Dedifferentiated amniotic fluid mesenchymal stem cell (primary cell): ENCODE data around the gene MDFI.

ENCODE experiments used
- DNase-seq: peaks from one replicate; pipeline ENCODE4 v3.0.0-alpha.2; 2016; ENCODE audit errors: extremely low spot score

Gene MDFI

DNA sequence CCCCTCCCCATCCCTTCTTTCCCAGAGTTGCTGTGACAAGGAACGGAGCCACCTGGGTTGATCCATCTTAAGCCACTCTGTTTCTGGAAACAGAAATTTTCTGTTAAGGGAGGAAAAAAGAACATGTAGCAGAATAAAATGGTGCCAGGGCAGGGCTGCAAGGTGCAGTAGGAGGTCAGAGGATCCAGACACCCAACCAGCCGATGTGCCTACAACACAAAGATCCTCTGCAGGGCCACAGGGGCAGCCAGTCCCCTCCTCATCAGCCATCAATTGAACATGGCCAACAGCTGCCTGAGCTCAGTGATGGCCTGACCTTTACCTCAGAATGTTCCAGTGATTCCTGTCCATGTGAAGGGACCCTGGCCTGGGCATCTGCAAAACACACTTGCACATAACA is 11.9 kb downstream of the MDFI start:
- no peak for DNase-seq

DNA sequence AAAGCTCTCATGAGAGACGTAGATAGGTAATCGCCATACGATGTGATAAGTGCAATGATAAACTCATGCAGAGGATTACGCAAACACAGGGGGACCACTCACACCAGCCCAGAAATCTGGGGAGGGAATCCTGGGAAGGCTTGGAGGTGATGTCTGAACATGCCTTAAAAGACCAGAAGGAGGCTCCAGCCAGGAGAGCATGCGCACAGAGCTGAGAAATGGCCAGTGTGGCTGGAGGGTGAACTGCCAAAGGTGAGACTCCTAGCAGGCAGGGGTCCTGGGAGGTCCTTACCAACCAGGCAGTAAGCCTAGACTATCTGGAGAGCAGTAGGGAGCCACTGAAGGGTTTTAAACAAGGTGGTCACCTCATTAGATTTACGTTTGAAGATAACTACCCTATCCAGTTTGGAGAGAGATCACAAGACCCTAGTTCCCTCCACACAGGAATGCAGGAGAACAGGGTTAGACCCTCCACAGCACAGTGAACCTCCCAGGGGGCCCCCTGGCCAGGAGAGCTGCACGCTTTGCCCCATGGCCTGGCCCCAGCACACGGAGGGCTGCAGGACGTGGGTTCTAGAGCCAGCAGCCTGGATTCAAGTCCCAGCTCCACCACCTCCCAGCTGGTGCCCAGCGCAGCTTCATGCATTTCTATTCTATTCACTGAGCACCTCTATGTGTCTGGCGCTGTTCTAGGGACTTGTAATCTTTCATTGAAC is 13.1 kb downstream of the MDFI start:
- no peak for DNase-seq

DNA sequence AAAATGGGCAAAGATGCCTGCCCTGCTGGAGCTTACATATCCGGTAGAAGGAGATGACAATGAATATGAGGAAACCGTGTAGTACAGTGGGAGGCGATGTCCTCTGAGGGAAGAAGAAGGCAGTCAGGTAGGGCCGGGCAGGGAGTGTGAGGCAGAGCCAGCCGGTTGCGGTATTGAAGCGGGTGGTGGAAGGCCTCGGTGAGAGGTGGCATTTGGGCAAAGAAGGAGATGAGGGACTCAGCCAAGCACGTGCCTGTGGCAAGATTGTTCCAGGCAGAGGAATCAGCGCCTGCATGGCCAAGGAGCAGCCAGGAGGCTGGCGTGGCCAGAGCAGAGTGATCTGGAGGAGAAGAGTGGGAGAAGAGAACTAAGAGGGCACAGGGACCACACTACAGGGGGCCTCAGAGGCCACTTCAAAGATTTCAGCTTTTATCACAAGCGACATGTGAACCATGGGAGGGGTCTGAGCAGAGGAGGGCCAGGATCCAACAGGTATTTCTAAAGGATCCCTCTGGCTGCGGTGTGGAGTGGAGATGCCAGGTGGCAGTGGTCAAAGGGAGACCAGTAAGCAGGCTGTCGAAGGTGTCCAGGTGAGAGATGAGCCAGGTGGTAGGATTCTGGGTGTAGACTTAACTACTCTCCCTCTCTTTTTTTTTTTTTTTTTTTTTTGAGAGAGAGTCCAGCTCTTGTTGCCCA is 13.8 kb downstream of the MDFI start:
- DNase-seq, result no peak

DNA sequence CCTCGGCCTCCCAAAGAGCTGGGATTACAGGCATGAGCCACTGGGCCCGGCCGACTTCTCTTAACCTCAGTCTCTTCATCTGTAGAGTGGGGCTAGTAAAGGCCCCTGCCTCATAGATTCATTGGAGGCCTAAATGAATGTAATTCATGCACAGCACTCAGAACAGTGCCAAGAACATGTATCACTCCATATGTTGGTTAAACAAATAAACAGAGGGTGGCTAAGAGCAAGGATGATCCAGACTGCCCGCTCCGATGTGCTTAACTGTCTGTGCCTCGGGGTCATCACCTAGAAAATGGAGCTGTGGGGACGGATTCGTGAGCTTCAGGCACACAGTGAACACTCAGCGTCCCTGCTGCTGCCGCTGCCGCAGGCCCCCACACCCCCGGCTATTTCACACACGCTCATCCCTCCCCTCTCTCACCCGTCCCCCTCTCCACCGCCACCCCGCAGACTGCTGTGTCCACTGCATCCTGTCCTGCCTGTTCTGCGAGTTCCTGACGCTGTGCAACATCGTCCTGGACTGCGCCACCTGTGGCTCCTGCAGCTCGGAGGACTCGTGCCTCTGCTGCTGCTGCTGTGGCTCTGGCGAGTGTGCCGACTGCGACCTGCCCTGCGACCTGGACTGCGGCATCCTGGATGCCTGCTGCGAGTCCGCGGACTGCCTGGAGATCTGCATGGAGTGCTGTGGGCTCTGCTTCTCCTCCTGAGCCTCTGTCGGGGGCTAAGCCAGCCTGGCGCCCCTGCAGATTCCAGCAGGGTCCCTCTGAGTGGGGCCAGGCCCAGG is 14.8 kb downstream of the MDFI start:
- DNase-seq, result no peak

DNA sequence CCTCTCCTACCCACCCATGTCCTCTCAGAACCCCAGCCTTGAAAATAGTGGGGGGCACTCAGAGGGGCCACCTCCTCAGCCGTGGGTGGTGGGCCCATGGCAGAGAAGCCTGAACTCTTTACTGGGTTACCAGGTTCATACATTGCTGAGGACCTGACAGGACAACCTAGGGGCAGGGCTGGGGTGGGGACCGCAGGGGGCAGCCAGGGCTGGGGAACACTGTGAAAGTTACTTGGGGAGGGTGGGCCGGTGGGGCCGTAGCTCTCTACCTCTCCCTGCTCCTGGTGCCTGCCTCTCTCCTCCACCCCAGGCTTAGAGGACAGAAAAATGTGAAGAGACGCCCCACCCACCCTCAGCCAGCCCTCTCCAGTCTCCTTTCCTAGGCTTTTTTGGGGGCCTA is 15.4 kb downstream of the MDFI start:
- DNase-seq, result no peak

DNA sequence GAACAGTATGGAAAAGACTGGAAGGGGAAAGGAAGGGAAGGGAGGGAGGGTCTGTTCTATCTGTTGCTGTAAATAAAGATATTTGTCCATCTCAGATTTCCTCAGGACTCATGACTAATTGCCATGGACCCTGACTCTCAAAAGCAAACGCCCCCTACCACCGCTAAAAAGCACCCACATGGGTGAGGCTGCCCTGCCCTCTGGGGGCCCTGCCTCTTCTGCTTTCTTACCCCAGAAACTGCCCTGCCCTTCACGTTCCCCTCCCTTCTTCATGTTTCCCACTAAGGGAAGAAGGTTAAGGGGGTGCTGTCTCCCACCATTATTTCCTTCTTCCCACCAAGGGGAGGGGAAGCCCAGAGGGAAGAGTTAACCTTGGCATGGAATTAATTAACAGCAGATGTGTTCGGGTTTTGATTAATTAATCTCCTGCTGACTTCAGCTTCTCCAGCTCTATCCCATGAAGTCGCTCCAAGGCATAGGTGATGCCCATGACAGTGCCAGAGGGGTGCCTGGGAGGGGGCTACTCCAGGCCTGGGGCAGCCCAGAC is 16.0 kb downstream of the MDFI start:
- no peak for DNase-seq

DNA sequence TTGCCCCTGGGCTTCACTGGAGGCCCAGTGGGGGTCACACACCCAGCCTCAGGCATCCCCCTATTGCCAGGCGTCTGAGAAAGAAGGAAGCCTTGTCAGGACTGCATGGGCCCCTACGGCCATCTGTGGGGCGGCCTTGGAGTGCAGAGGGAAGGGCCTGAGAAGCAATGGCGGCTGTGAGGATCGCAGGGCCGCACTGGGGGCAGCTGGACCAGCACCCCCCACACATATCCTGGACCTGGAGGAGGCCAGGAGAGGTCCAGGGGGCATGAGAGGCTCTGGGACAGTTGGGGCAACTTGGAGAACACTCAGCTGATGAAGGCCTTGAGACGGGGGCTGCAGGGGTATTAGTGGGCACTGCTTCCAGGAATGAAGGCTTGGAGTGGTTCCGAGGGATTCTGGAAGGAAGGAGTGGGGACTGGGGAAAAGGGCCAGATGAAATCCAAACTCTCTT is 16.5 kb downstream of the MDFI start:
- DNase-seq, result no peak

DNA sequence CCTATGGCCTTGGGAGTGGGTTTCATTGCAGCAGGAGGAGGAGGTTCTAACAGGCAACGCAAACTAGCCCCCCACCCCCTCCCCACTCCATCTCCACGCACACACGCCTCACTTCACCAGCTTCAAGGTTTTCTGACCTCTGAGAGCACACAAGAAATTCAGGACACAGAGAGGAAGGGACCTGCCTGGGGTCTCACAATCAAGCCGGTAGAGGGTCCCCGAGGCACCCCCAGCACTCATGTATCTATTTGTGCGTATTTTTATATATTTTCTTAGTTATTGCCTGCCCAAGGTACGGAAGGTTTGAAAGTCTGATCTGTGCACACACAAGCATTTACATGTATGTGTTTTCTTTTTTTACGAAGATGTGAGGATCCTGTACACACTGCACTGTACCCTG is 16.9 kb downstream of the MDFI start:
- DNase-seq, result no peak

DNA sequence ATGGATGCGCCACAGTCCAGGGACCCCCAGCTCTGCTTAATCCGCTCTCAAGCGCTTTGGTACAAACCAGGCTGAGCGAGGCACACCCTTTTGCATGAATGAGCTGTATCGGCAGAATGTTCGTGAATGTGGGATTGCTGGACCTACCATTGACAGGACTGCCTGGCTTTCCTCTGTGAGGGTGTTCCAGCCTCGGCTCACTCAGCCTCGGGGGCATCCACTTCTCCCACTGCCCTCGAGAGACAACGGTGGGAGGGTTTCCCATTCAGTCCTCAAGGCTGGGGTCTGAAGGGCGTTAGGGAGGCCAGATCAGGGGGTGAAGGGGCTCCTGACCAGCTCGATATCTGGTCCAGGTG is 17.4 kb downstream of the MDFI start:
- DNase-seq, result no peak

DNA sequence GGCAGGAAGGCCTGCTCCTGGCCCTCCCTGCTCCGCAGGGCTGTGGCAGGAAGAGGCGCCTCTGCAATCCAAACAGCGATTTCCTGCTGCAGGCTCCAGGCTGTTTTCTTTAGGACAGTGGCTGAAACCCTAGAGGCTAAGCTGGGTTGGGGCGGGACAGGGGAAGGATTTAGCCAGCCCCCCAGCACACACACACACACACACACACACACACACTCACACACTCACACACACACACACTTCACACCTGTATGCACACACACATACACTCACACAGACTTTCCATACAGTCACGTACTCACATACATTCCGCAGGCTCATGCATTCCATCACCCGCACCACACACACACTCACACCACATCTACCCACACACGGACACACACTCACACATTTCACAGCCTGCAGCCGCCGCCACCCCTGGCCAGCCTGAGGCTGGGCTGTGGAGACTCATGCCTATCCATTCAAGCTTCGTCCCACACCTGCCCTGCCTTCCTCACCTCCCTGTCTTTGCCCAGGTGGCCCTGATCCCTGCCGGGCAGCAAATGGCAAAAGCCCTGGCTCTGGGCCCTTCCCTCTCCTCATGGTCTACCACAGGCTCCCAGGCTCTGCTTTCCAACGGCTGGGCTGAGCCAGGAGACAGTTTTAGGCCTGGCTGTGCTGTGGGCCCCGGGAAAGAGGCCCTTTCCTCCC is 17.9 kb downstream of the MDFI start:
- DNase-seq, result no peak

DNA sequence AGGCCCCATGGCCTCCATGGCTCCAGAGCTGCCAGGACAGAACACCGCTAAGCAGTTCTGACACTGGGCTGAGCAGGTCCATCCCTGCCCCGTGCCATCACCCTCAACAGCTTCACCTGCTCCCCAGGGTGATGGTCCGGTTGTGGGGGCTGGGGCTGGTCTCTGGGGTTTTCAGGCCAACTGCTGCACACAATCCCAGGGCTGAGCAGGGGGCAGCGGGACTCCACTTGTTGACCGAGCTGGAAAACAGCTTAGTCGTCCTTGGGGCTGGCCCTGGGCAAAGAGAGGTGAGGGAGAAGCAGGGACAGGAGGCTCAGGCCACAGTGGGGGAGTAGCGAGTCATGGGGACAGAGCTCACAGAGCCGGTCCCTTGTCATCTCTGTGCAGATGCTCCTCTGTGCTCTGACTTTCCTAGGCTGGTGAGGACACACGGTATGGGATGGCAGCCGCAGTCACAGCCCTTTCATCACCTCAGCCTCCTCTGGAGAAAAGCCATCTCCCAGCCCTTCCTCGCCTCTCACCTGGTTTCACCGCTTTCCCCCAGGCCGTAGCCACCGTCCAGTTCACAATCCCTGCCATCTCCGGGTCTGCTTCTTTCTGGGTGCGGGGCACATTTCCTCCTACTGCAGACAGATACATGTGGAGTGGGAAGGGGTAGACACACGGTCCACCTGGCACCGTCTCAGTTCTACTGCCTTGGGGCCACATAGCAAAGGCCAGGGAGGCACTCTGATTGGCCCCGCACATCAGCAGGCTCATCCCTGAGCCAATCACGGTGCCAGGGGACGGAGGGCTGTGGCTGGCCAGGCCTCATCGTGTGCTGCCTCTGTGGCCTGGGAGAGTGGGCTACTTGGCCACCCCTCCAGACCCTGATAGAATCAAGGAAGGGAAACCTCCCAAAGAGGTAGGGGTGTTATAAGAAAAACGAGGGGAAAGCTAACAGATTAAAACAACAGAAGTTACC is 19.1 kb downstream of the MDFI start:
- no peak for DNase-seq

DNA sequence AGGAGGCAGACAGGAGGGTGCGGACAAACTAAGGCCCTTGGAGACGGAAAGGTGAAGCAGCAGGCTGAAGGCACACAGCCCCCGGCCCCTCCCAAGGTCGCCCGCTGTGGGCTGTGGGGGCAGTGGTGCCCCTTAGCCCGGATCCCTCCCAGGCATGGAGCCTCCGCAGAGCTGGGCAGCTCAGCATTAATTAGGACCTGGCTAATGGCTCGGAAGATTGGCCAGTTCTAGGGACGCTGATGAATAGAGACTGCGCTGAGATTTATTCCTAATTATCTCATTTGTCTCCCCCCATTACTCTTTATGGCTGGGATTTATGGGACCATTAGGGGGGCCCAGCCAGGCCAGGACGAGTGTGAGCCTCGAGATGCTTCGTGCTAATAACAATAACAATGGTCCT is 20.4 kb downstream of the MDFI start:
- DNase-seq, result no peak

DNA sequence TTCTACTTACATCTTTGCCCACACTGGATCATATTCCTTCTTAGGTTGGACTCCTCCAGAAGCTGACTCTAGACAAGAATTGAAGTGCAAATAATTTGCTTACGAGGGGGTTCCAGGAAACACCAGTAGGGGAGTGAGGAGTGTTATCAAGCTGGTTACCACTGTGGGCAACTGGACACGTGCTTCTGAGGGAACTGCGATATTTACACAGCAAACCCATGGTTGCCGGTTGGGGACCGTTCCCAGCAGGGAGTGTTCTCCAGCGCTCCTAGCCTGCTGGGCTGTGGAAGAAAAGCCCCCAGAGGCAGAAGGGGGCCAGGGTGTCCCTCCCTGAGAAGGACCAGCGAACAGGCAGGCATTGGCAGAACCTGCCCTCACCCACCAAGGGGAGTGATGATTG is 21.7 kb downstream of the MDFI start:
- DNase-seq, result no peak

DNA sequence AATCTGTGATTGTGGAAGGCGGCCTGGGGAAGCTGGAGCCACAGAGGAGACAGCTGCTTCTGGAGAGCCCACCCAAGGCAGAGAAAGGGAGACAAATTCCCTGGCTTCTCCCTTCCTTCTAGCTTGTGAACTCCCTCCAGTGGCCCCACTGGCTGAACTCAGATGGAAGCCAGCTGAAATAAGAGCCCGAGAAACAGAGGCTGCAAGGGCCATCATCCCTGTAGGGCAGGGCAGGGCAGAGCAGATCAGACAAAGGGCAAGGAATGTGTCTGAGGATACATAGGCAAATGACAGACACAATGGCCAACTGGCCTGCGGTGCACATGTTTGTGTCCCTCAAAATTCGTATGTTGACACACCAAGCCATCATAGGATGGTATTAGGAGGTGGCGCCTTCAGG is 25.3 kb downstream of the MDFI start:
- no peak for DNase-seq

DNA sequence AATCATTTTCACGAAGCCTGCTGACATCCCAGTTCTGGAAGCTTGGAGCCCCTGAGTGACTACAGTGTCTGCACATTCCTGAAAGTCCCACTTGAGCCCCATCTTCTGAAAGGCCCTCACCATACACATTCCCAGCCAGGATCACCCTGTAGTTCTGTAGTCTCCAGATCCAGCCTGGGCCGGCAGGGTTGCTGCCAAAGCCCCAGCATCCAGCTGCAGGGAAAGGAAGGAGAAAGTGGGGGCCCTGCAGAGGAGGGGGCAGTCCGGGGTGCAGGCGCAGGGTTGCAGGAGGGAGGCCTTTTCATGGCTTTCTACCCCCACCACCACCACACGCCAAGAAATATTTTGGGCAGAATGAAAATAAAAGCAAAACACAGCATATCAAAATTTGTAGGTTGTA is 26.0 kb downstream of the MDFI start:
- no peak for DNase-seq

DNA sequence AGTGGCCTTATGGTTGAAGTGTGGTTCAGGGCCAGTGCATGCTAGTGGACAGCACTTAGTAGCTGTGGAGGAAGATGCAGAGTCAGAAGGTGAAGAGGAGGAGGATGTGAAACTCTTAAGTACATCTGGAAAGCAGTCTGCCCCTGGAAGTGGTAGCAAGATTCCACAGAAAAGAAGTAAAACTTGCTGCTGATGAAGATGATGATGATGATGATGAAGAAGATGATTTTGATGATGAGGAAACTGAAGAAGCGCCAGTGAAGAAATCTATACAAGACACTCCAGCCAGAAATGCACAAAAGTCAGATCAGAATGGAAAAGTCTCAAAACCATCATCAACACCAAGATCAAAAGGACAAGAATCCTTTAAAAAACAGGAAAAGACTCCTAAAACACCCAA is 28.9 kb downstream of the MDFI start:
- DNase-seq, result no peak

DNA sequence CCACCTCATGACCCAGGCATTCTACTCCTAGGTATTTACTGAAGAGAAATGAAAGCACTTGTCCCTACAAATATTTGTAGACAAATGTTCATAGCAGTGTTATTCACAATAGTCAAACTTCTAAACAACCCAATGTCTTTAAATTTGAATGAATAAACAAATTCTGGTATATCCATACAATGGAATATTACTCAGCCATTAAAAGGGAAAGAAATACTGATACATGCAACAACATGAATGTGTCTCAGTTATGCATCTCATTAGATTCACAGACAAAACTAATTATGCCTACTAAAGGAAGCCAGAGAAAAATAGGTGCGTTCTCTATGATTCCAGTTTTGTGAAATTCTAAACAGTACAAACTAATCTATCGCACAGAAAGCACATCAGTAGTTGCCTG is 30.7 kb downstream of the MDFI start:
- DNase-seq, result no peak

DNA sequence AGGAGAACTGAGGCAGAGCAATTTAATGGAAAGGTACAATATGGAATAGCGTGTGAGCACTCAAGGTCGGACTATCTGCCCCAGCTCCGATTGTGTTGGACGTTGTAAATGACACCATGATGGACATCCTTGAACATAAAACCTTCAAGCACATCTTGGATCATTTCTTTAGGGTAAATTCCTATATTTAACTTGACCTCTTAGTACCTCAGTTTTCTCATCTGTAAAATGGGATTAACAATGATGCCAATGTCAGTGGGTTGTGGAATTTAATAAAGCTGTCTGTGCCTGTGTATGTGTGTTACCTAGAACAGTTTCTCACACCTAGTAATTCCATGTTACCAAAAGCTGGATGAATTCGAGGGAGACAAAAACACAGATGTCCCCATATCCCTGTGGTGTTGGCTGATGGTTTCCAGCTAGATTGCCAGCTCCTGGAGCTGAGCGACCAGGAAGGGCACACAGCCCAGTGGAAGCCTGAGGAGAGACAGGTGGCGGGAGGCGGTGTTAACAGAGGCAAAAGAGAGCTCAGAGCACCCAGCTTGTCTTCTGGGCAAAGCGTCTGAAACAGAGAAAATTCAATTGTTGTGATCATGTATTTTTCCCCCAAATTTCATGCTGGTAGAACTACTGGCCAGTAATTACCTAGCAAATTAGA is 32.6 kb downstream of the MDFI start:
- DNase-seq, result no peak

DNA sequence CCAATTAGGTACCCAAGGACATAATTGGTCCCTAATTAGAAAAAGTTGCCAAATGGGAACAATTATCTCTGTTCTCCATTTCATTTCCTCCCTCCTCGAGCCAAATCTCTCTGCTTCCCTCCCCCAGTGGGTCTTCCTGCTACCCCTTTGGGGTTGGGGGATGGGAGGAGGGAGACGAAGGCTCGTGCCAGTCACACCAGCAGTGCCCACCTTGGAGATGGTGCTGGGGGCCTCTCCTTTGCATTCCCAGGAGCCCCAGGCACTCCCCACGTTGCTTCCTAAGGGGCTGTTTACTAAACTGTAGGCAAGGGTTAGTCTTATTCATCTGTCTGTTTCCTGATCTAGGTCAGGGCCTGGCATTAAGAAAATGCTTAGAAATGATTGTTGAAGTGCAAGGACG is 33.1 kb downstream of the MDFI start:
- DNase-seq, result no peak

DNA sequence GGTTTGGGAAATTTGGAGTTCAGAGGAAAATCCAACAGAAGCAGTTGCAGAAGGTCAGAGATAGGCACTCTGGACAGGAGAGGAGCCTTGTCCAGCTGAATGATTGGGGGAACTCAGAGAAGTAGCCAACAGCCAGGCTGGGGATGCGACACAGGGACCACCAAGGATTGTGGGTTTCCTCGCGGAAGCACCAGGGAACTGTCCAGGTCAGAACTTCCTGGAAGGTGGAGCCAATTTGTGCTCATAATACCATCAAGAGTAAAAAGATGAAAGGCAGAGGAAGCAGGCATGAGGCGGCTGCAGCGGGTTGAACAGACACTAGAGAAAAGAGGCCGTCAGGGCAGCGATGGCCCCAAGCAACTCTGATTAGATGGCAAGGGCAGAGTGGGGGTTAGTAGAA is 33.7 kb downstream of the MDFI start:
- no peak for DNase-seq
